ENCODE data around the gene ADCY5. TPM values are rescaled to one million over a fixed set of nuclear protein-coding genes. Genes with fewer than 3 reads are reported as not detected.

The ADCY5 gene
- polyA plus RNA-seq, 2 of the 4 experiments (the other 2 are of a cell fraction), result 0.57 to 0.68 TPM

GRCh38 chr3:123449102-123449996 lies 459 bp upstream of the ADCY5 start:
- peak overlapping the region; percentile 72 for H3K4me3 ChIP-seq
- peak overlapping the region; percentile 99 for H3K4me2 ChIP-seq
- DNase-seq (ENCODE audit: low read depth in 1 of 2, low spot score in 1 of 2), result peak; percentile 23 to 36
- POLR2A ChIA-PET, result interaction anchor here (0.6 kb wide), 2 partner anchors 89 to 125 kb away, joined by 3 to 4 read pairs; no protein-coding TSS in a partner anchor
- no peak for FAIRE-seq
- TF ChIP-seq, protein P1, sequence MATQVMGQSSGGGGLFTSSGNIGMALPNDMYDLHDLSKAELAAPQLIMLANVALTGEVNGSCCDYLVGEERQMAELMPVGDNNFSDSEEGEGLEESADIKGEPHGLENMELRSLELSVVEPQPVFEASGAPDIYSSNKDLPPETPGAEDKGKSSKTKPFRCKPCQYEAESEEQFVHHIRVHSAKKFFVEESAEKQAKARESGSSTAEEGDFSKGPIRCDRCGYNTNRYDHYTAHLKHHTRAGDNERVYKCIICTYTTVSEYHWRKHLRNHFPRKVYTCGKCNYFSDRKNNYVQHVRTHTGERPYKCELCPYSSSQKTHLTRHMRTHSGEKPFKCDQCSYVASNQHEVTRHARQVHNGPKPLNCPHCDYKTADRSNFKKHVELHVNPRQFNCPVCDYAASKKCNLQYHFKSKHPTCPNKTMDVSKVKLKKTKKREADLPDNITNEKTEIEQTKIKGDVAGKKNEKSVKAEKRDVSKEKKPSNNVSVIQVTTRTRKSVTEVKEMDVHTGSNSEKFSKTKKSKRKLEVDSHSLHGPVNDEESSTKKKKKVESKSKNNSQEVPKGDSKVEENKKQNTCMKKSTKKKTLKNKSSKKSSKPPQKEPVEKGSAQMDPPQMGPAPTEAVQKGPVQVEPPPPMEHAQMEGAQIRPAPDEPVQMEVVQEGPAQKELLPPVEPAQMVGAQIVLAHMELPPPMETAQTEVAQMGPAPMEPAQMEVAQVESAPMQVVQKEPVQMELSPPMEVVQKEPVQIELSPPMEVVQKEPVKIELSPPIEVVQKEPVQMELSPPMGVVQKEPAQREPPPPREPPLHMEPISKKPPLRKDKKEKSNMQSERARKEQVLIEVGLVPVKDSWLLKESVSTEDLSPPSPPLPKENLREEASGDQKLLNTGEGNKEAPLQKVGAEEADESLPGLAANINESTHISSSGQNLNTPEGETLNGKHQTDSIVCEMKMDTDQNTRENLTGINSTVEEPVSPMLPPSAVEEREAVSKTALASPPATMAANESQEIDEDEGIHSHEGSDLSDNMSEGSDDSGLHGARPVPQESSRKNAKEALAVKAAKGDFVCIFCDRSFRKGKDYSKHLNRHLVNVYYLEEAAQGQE (IDR thresholded peaks at IDR 0.05), result no peak
- no peak for TF ChIP-seq E2F6 (IDR thresholded peaks at IDR 0.05; ENCODE audit: borderline replicate concordance, low read depth)
- TF ChIP-seq, protein P2, sequence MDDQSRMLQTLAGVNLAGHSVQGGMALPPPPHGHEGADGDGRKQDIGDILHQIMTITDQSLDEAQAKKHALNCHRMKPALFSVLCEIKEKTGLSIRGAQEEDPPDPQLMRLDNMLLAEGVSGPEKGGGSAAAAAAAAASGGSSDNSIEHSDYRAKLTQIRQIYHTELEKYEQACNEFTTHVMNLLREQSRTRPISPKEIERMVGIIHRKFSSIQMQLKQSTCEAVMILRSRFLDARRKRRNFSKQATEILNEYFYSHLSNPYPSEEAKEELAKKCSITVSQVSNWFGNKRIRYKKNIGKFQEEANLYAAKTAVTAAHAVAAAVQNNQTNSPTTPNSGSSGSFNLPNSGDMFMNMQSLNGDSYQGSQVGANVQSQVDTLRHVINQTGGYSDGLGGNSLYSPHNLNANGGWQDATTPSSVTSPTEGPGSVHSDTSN (IDR thresholded peaks at IDR 0.05), result no peak
- TF ChIP-seq GATA3 (IDR thresholded peaks at IDR 0.05; ENCODE audit: borderline replicate concordance), result no peak
- WGBS (ENCODE audit: missing lambda C conversion rate), result 0% methylated on average over 3 of the region's 114 CpGs
- no peaks in the 10 kb centered on the region for H3K9me3 ChIP-seq
- ATAC-seq, result peak; percentile 61 to 71
- peaks cover 4% of the 10 kb centered on the region; the same call in 1 of the 3 replicates for H3K4me1 ChIP-seq
- CTCF ChIA-PET, result interaction anchor here (0.6 to 2.7 kb wide), 10 partner anchors 9 to 541 kb away, joined by 3 to 9 read pairs (median 5); no protein-coding TSS in a partner anchor
- peak overlapping the region; percentile 46 to 84; a peak in 5 of 6 replicates for H3K27ac ChIP-seq

GRCh38 chr3:123447749-123448517 lies 957 bp downstream of the ADCY5 start:
- Histone ChIP-seq H3K27ac (peak overlapping the region in 1 of 2 experiments; percentile 37; a peak in 1 of 6 replicates), H3K9me3 (no peaks in the 10 kb centered on the region), H3K4me2 (peak overlapping the region; percentile 99), H3K4me1 (peaks cover 4% of the 10 kb centered on the region; the same call in 1 of the 3 replicates), H3K4me3 (peak overlapping the region; percentile 72)
- FAIRE-seq (no peak), DNase-seq (ENCODE audit: low read depth in 1 of 2, low spot score in 1 of 2) (no peak), ATAC-seq (no peak)
- peak; percentile 48; the same call in 2 of the 3 replicates for TF ChIP-seq CTCF (IDR thresholded peaks at IDR 0.05)
- TF ChIP-seq, protein P3, sequence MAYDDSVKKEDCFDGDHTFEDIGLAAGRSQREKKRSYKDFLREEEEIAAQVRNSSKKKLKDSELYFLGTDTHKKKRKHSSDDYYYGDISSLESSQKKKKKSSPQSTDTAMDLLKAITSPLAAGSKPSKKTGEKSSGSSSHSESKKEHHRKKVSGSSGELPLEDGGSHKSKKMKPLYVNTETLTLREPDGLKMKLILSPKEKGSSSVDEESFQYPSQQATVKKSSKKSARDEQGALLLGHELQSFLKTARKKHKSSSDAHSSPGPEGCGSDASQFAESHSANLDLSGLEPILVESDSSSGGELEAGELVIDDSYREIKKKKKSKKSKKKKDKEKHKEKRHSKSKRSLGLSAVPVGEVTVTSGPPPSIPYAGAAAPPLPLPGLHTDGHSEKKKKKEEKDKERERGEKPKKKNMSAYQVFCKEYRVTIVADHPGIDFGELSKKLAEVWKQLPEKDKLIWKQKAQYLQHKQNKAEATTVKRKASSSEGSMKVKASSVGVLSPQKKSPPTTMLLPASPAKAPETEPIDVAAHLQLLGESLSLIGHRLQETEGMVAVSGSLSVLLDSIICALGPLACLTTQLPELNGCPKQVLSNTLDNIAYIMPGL (CRISPR knock-in tag; IDR thresholded peaks at IDR 0.05; ENCODE audit: borderline replicate concordance), result no peak
- ChIA-PET POLR2A (no interaction called here), CTCF (interaction anchor here (0.5 to 2.7 kb wide), 15 partner anchors 10 to 1461 kb away, joined by 3 to 12 read pairs (median 4); no protein-coding TSS in a partner anchor)
- WGBS (ENCODE audit: missing lambda C conversion rate), result 75% methylated on average over 75 of the region's 110 CpGs

- no peak for ATAC-seq
- no peak overlapping the region for H3K27ac ChIP-seq
- H3K4me1 ChIP-seq, result peaks cover 4% of the 10 kb centered on the region; the same call in 1 of the 3 replicates
- no peak overlapping the region for H3K4me3 ChIP-seq
- DNase-seq (ENCODE audit: low read depth in 1 of 2, low spot score in 1 of 2), result no peak
- TF ChIP-seq HES2 (IDR thresholded peaks at IDR 0.05) (no peak), RNF2 (IDR thresholded peaks at IDR 0.05; ENCODE audit: borderline replicate concordance, low read depth) (no peak), CHD4 (IDR thresholded peaks at IDR 0.05; ENCODE audit: borderline replicate concordance) (no peak), EP300 (IDR thresholded peaks at IDR 0.05) (no peak), TP53 (CRISPR knock-in tag; IDR thresholded peaks at IDR 0.05) (no peak), POLR2AphosphoS2 (conservative IDR thresholded peaks at IDR 0.05; ENCODE audit: low read length) (no peak), PHF8 (IDR thresholded peaks at IDR 0.05; ENCODE audit: borderline replicate concordance, low read depth) (no peak), MYC (IDR thresholded peaks at IDR 0.05; ENCODE audit: borderline replicate concordance, low read length) (no peak), ZNF302 (CRISPR knock-in tag; IDR thresholded peaks at IDR 0.05) (no peak), HOXB13 (CRISPR knock-in tag; IDR thresholded peaks at IDR 0.05; ENCODE audit: low read depth) (no peak), FOSL2 (IDR thresholded peaks at IDR 0.05) (no peak), FOSL2 (CRISPR knock-in tag; IDR thresholded peaks at IDR 0.05) (no peak), BHLHE40 (IDR thresholded peaks at IDR 0.05; ENCODE audit: low read depth, low read length) (no peak), ZC3H11A (IDR thresholded peaks at IDR 0.05) (no peak)
- no peak for FAIRE-seq
- ChIA-PET POLR2A (no interaction called here), CTCF (interaction anchor here (0.5 to 2.7 kb wide), 9 partner anchors 10 to 1462 kb away, joined by 3 to 12 read pairs (median 4); no protein-coding TSS in a partner anchor)
- WGBS (ENCODE audit: missing lambda C conversion rate), result 88% methylated on average over 5 of the region's 27 CpGs
- no peak overlapping the region for H3K4me2 ChIP-seq
- no peaks in the 10 kb centered on the region for H3K9me3 ChIP-seq
Observed at GRCh38 chr3:123447416-123447748, 1.5 kb downstream of the ADCY5 start.

All from A549 (cell line).